A549 (cell line): ENCODE results near the gene SALL1. TPM values are rescaled to one million over a fixed set of nuclear protein-coding genes. Genes with fewer than 3 reads are reported as not detected.

ENCODE experiments used
- ATAC-seq, 2 experiments: fragments of 200-7000 bp in 1 of 2; fragments of >200 bp in 1 of 2; cut with Nextera tagmentation in 1 of 2; cut with Tn5 transposase in 1 of 2; 3 replicates each; pipeline versions ENCODE4 v1.8.0 to v1.9.1; 2018 to 2020; ENCODE audit warnings: mild to moderate bottlenecking in 1 of 2, moderate library complexity in 1 of 2
- CTCF ChIA-PET: fragments of 300-600 bp; sonication (Branson Sonifier 250); formaldehyde crosslinking; extraction: SDS; loops from one replicate; lab custom pipeline; 2021; ENCODE audit warnings: antibody characterized with exemption, inconsistent platforms; lab: Yijun Ruan, JAX
- POLR2A ChIA-PET: fragments of 350-600 bp; formaldehyde crosslinking; extraction: SDS; loops from one replicate; lab custom pipeline; 2021; ENCODE audit warnings: antibody characterized with exemption, inconsistent platforms; lab: Yijun Ruan, JAX
- DNase-seq, 2 experiments: peaks; one replicate each; pipeline versions ENCODE4 v3.0.0 to v3.0.0-alpha.2; 2011 to 2016; ENCODE audit warnings: low read depth in 1 of 2, low spot score in 1 of 2
- FAIRE-seq: peaks from 2 replicates; lab custom pipeline; 2011; peaks lifted over from hg19 to GRCh38; lab: Jason Lieb, UNC
- H3K27ac ChIP-seq, 2 experiments: fragments of >200 bp; sonication (Bioruptor Twin); formaldehyde crosslinking; 3 replicates each; pipeline ENCODE4 v1.5.1; 2016 to 2017
- H3K4me1 ChIP-seq: fragments of >200 bp; sonication (Bioruptor Twin); formaldehyde crosslinking; 3 replicates; pipeline ENCODE4 v1.6.1; 2016
- H3K4me2 ChIP-seq: fragments of >200 bp; sonication (Bioruptor Twin); formaldehyde crosslinking; 3 replicates; pipeline ENCODE4 v1.6.1; 2016
- H3K4me3 ChIP-seq: fragments of >200 bp; sonication (Bioruptor Twin); formaldehyde crosslinking; 3 replicates; pipeline ENCODE4 v1.5.1; 2016
- H3K9me3 ChIP-seq: fragments of >200 bp; sonication (Bioruptor Twin); formaldehyde crosslinking; 3 replicates; pipeline ENCODE4 v1.6.1; 2016
- BCL3 ChIP-seq: fragments of >200 bp; sonication (Bioruptor Twin); formaldehyde crosslinking; IDR thresholded peaks from 3 replicates; pipeline ENCODE4 v1.6.1; 2016
- BHLHE40 ChIP-seq: IDR thresholded peaks from 2 replicates; pipeline ENCODE4 v1.6.1; 2012; ENCODE audit warnings: low read depth, low read length, inconsistent platforms
- CBX8 ChIP-seq: fragments of 200-600 bp; sonication (generic); IDR thresholded peaks from 2 replicates; pipeline ENCODE4 v1.6.1; 2016
- CHD2 ChIP-seq: fragments of 150-350 bp; IDR thresholded peaks from 2 replicates; pipeline ENCODE4 v1.6.1; 2014; ENCODE audit warnings: low read length; ENCODE audit not compliant: partially characterized antibody
- E2F6 ChIP-seq: IDR thresholded peaks from 2 replicates; pipeline ENCODE4 v1.6.1; 2012; ENCODE audit warnings: low read depth, borderline replicate concordance
- ELK1 ChIP-seq: fragments of 150-350 bp; IDR thresholded peaks from 2 replicates; pipeline ENCODE4 v1.6.1; 2014; ENCODE audit warnings: low read depth, mild to moderate bottlenecking, low read length
- GATA3 ChIP-seq: IDR thresholded peaks from 2 replicates; pipeline ENCODE4 v1.6.1; 2012; ENCODE audit warnings: borderline replicate concordance
- HDAC2 ChIP-seq: fragments of 200-600 bp; sonication (generic); IDR thresholded peaks from 2 replicates; pipeline ENCODE4 v1.6.1; 2016
- HES2 ChIP-seq: fragments of >200 bp; sonication (Bioruptor Twin); formaldehyde crosslinking; IDR thresholded peaks from 2 replicates; pipeline ENCODE4 v1.6.1; 2016
- HOXB5 ChIP-seq: fragments of 250-450 bp; sonication (Bioruptor Pico); IDR thresholded peaks from 2 replicates; pipeline ENCODE4 v1.5.0; 2020; ENCODE audit warnings: mild to moderate bottlenecking, moderate library complexity
- JUN ChIP-seq, 2 experiments: fragments of >200 bp; sonication (Bioruptor Twin); formaldehyde crosslinking; IDR thresholded peaks; 2 replicates in 1 of 2; 3 replicates in 1 of 2; pipeline ENCODE4 v1.6.1; 2016 to 2017
- JUNB ChIP-seq: fragments of >200 bp; sonication (Bioruptor Twin); formaldehyde crosslinking; IDR thresholded peaks from 2 replicates; pipeline ENCODE4 v1.6.1; 2016
- MAFK ChIP-seq: fragments of 450-650 bp; IDR thresholded peaks from 2 replicates; pipeline ENCODE4 v1.6.1; 2014; ENCODE audit not compliant: partially characterized antibody
- MAX ChIP-seq: IDR thresholded peaks from 2 replicates; pipeline ENCODE4 v1.6.1; 2012
- NFE2L2 ChIP-seq: fragments of 150-350 bp; conservative IDR thresholded peaks from 2 replicates; pipeline ENCODE4 v1.6.1; 2014; ENCODE audit warnings: low read length
- NPAS2 ChIP-seq: fragments of 250-450 bp; sonication (Bioruptor Pico); IDR thresholded peaks from 2 replicates; pipeline ENCODE4 v1.8.0; 2022; ENCODE audit warnings: mild to moderate bottlenecking, moderate library complexity, borderline replicate concordance
- PBX3 ChIP-seq: IDR thresholded peaks from 2 replicates; pipeline ENCODE4 v1.6.1; 2012
- POLR2A ChIP-seq: IDR thresholded peaks from 2 replicates; pipeline ENCODE4 v1.6.1; 2012; ENCODE audit warnings: mild to moderate bottlenecking, low read length
- SMC3 ChIP-seq: fragments of >200 bp; sonication (Bioruptor Twin); formaldehyde crosslinking; IDR thresholded peaks from 3 replicates; pipeline ENCODE4 v1.6.1; 2018; ENCODE audit warnings: inconsistent platforms
- TFCP2L1 ChIP-seq: fragments of 250-450 bp; sonication (Bioruptor Pico); IDR thresholded peaks from 2 replicates; pipeline ENCODE4 v1.5.0; 2021; ENCODE audit warnings: mild to moderate bottlenecking
- ZSCAN20 ChIP-seq: fragments of 250-450 bp; sonication (Bioruptor Pico); IDR thresholded peaks from 2 replicates; pipeline ENCODE4 v1.8.0; 2022; ENCODE audit warnings: mild to moderate bottlenecking, moderate library complexity
- WGBS: methylation state at CpG from one replicate; pipeline ENCODE4 v1.1.6; 2017; ENCODE audit errors: missing lambda C conversion rate; 5-methylcytosine and 5-hydroxymethylcytosine counted together
- polyA plus RNA-seq, 4 experiments: library from polyadenylated mRNA; depleted of rRNA in 3 of 4; stranded (reverse); fragments of >200 nt; fragmentation: RNase III in 1 of 4; extraction: RNeasy Plus Mini Kit Qiagen cat#74134 plus additional on column Dnase treatment in 1 of 4; gene quantifications; 2 replicates in 3 of 4; 3 replicates in 1 of 4; pipeline ENCODE4 v1.2.3, GENCODE V29; 2011 to 2017

The SALL1 gene
- polyA plus RNA-seq, 2 of the 4 experiments (the other 2 are of a cell fraction) = 0.13 to 0.28 TPM

GRCh38 chr16:51119973-51120729 lies 30.9 kb downstream of the SALL1 start:
- POLR2A ChIA-PET = no interaction called here
- H3K27ac ChIP-seq = no peak overlapping the region
- H3K4me1 ChIP-seq = no peaks in the 10 kb centered on the region
- no peak overlapping the region for H3K4me2 ChIP-seq
- no peak overlapping the region for H3K4me3 ChIP-seq
- DNase-seq (no peak), FAIRE-seq (no peak), ATAC-seq (no peak)
- TF ChIP-seq JUNB (no peak), JUN (IDR thresholded peaks at IDR 0.05) (no peak), NPAS2 (CRISPR knock-in tag) (no peak), POLR2A (no peak), CBX8 (no peak), TFCP2L1 (CRISPR knock-in tag) (no peak), PBX3 (no peak), BHLHE40 (no peak), E2F6 (no peak), MAX (no peak), CHD2 (no peak), BCL3 (no peak)
- WGBS = 37% methylated on average over 6 of the region's 6 CpGs
- H3K9me3 ChIP-seq = no peaks in the 10 kb centered on the region
- CTCF ChIA-PET = no interaction called here

GRCh38 chr16:51119556-51119955 lies 31.5 kb downstream of the SALL1 start:
- ATAC-seq = no peak
- no peak overlapping the region for H3K27ac ChIP-seq
- H3K4me1 ChIP-seq = no peaks in the 10 kb centered on the region
- ChIA-PET POLR2A (no interaction called here), CTCF (no interaction called here)
- H3K4me2 ChIP-seq = no peak overlapping the region
- WGBS = 13% methylated on average over 8 of the region's 8 CpGs
- H3K4me3 ChIP-seq = no peak overlapping the region
- no peaks in the 10 kb centered on the region for H3K9me3 ChIP-seq
- no peak for TF ChIP-seq HES2
- no peak for TF ChIP-seq PBX3
- TF ChIP-seq HDAC2 = no peak
- TF ChIP-seq BHLHE40 = no peak
- TF ChIP-seq GATA3 = no peak
- TF ChIP-seq ZSCAN20 (CRISPR knock-in tag) = no peak
- no peak for TF ChIP-seq NFE2L2
- no peak for TF ChIP-seq HOXB5 (CRISPR knock-in tag)
- TF ChIP-seq SMC3 = no peak
- TF ChIP-seq POLR2A = no peak
- DNase-seq = no peak
- no peak for FAIRE-seq

- ATAC-seq = no peak
- no peak overlapping the region for H3K27ac ChIP-seq
- TF ChIP-seq ELK1 (no peak), GATA3 (no peak), MAFK (peak; percentile 45)
- 23% methylated on average over 4 of the region's 4 CpGs for WGBS
- DNase-seq = no peak
- POLR2A ChIA-PET = no interaction called here
- no peak overlapping the region for H3K4me3 ChIP-seq
- H3K4me1 ChIP-seq = no peaks in the 10 kb centered on the region
- H3K9me3 ChIP-seq = no peaks in the 10 kb centered on the region
- FAIRE-seq = no peak
- CTCF ChIA-PET = no interaction called here
- no peak overlapping the region for H3K4me2 ChIP-seq
Measured at GRCh38 chr16:51116353-51116752, 34.7 kb downstream of the SALL1 start.
